Central memory CD8-positive, alpha-beta T cell (primary cell): ENCODE results near the gene DCUN1D5.

ENCODE experiments used
- ATAC-seq: fragments of 150-1000 bp; cut with Tn5 transposase; replicated peaks from 2 replicates; pipeline ENCODE4 v1.10.0; 2022; ENCODE audit warnings: mild to moderate bottlenecking, moderate FRiP score, moderate number of reproducible peaks; ENCODE audit not compliant: poor library complexity, severe bottlenecking; ENCODE audit errors: extremely low read depth
- DNase-seq, 2 donors: peaks; one replicate each; pipeline ENCODE4 v3.0.0; 2021; ENCODE audit warnings: low spot score in 2 of 2
- H3K27ac Mint-ChIP-seq: one replicate; pipeline ENCODE4 v1.8.0; 2022; ENCODE audit warnings: low read depth, mild to moderate bottlenecking, moderate library complexity, mixed read lengths
- H3K27me3 Mint-ChIP-seq: one replicate; pipeline ENCODE4 v1.8.0; 2022; ENCODE audit warnings: mixed read lengths
- H3K36me3 Mint-ChIP-seq: one replicate; pipeline ENCODE4 v1.8.0; 2022; ENCODE audit warnings: mild to moderate bottlenecking, moderate library complexity, mixed read lengths; ENCODE audit not compliant: insufficient read depth
- H3K4me1 Mint-ChIP-seq: one replicate; pipeline ENCODE4 v1.8.0; 2022; ENCODE audit warnings: mixed read lengths
- H3K4me3 Mint-ChIP-seq: one replicate; pipeline ENCODE4 v1.8.0; 2022; ENCODE audit warnings: mild to moderate bottlenecking, moderate library complexity, mixed read lengths
- H3K9me3 Mint-ChIP-seq: one replicate; pipeline ENCODE4 v1.8.0; 2022; ENCODE audit warnings: mixed read lengths

The DCUN1D5 gene

DNA sequence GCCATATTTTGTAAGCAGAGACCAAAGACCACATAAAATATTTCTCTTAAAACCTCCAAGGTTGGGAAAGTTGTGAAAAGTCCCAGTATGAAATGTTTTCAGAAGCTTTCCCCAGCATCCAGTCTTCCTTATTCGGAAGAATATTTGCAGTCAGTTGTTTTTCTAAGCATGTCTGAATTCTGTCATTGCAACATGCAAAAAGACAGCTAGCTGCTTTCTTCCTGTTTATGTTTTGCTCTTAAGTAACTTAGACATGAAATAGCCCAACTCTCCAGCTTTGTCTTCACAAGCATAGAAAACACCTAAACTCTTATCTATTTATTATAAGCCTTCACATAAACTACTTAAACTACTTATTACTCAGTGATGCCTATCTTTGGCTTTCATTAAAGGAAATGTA is 78.5 kb downstream of the DCUN1D5 start:
- H3K36me3 Mint-ChIP-seq, result no peaks in the 10 kb centered on the region
- peaks cover 14% of the 10 kb centered on the region for H3K9me3 Mint-ChIP-seq
- H3K4me3 Mint-ChIP-seq, result no peak overlapping the region
- no peak for ATAC-seq
- peaks cover 26% of the 10 kb centered on the region for H3K27me3 Mint-ChIP-seq
- H3K27ac Mint-ChIP-seq, result no peak overlapping the region
- no peaks in the 10 kb centered on the region for H3K4me1 Mint-ChIP-seq
- DNase-seq, result no peak
